Left renal pelvis (tissue), 4 donors: ENCODE results near the gene FNBP1L. TPM values are rescaled to one million over a fixed set of nuclear protein-coding genes. Genes with fewer than 3 reads are reported as not detected.

ENCODE experiments used
- DNase-seq, 4 donors: peaks; one replicate each; pipeline ENCODE4 v3.0.0-alpha.2; 2013; ENCODE audit warnings: low read depth in 4 of 4, low spot score in 3 of 4
- polyA plus RNA-seq, 4 donors: library from polyadenylated mRNA; unstranded; fragments of 120-200 nt; gene quantifications; one replicate each; pipeline ENCODE4 v1.2.1, GENCODE V29; 2013; ENCODE audit not compliant: insufficient read length in 4 of 4

FNBP1L gene
- polyA plus RNA-seq, 4 donors, result 56.6 to 132 (median 118) TPM

DNA sequence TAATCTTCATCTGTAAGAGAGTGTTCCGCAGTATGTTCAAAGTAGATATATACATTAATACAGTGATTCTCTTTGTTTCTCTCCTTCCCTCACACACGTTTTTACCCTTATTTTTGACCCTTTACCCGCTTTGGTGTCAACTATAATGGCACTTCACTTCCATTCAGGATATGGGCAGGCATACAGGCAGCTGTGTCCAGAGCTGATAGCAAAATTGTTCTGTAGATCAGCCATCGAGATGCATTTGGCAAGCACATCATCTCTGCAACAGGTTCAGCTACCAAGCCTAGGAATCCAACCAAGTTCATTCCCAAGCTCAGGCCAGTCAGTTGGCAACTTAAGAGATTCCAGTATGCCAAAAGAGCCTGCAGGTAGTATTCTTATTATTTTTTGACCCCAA is 74.8 kb downstream of the FNBP1L start:
- no peak for DNase-seq

DNA sequence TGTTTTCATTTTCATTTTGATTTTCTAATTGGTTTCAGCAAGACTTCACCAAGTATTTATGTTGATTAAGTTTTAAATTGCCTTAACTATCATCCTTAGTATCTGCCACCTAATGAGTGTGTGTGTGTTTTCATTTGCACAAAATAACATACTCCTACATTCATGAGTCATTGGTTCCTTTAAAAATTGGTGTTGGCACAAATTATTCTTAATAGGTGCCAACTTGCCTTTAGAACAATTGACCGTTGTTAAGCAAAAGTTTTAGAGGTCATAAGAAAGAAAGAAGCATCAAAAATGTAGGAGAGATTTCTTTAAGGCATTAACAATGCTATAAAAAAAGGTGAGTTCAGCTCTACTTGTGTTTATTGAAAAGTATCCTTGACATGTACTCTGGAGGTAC is 77.5 kb downstream of the FNBP1L start:
- no peak for DNase-seq

DNA sequence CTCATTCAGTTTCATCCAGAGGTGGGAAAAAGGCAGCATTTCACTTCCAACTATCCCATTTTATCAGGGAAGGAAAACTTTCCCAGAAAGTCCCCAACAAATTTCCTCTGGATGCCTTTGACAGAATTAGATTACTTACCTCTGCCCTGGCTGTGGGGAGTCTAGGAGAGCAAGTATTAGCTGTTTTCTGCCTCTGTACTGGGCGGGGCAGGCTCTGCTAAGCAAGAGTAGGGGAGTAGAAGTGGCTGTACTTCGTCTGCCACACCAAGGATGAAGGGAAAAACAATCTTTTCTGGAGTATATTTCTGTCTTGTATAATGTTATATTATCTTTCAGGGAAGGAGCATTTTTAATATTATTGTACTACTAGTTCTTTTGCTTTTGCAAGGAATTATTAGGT is 78.5 kb downstream of the FNBP1L start:
- no peak for DNase-seq

DNA sequence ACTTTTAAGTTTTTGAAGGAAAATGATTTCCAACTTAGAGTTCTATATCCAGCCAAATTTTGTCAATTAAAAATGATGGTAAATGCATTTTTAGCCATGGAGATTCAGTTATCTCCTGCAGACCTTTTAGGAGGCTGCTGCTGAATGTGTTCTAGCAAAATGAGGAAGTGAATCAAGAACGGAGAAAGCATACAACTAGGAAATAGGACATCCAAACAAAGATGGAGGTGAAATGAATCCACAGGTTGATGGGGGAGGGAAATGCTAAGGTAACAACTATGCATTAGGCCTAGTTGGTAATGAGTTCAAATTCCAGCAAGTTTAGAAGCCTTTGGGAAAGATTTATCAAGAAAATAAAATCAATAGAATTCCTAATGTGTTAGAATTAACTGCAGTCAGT is 80.5 kb downstream of the FNBP1L start:
- no peak for DNase-seq

DNA sequence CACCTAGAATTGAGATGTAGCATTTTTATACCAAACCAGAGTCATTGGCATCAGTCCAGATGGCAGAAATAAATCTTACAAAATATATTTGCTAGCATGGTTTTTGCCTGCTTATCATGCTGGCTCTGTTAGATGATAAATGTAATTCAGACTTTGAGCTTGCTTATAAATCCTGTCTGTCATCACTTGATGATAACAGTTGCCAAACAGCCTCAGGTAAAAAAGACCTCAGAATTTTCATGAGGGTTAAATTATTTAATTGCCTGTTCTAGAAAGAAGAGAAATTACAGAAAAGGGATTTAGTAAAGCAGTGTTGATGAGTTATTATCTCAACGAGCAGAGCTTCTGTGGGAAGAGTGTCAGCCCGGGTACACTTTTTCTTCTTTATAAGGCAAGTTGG is 83.3 kb downstream of the FNBP1L start:
- no peak for DNase-seq

DNA sequence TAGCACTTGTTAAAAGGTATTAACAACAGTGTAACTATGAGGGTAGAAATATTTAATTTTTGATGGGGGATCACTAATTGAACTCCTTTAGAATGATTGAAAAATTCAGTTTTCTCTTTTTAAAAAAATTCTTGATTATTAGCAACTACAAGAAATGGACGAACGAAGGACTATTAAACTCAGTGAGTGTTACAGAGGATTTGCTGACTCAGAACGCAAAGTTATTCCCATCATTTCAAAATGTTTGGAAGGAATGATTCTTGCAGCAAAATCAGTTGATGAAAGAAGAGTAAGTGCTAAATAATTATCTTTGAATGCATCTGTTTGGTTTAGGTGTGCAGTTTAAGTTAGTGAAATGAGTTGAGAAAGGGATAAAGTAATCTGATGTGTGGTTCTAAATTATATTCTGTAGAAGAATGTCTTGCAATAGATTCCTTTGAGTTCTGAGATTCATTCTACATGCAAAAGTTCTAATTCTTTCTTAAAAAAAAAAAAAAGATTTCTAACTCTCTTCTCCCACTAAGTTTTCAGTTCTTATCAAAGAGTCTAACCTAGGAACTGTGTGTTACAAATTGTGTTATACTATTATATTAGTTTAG is 85.0 kb downstream of the FNBP1L start:
- no peak for DNase-seq

DNA sequence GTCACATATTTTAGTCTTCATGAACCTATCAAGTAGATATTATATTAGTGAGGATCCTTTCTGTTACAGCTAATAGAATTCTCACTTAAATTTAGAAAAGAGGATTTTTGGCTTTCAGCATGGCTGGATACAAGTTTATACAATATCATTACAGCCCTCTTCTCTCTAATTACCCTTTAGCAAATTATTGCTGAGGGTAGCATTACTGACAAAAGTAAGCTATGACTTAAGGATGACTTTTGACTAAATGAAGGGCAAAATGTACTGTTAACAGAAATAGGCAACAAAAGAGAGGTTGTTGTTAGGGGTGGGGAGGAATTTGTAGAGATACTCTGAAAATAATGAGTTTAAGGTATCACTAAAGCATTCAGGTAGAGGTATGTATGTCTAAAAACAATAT is 85.8 kb downstream of the FNBP1L start:
- DNase-seq, result no peak

DNA sequence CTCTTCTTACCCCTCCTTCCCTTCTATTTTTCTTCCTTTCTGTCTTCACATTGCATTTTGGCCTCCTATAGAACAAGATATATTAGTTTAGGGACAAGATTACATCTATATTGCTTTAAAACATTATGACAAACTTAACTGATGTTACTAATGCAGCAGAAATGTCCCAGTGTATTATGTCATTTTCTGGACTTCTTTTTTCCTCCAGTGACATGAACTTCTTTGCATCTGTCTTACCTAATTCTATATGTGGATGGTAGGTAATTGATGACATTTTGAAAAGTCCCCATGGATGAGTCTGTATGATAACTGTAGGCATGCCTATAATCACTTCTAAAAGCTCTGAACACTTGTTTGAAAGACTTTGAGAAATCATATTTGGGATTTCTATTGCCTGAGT is 89.5 kb downstream of the FNBP1L start:
- DNase-seq, result no peak

DNA sequence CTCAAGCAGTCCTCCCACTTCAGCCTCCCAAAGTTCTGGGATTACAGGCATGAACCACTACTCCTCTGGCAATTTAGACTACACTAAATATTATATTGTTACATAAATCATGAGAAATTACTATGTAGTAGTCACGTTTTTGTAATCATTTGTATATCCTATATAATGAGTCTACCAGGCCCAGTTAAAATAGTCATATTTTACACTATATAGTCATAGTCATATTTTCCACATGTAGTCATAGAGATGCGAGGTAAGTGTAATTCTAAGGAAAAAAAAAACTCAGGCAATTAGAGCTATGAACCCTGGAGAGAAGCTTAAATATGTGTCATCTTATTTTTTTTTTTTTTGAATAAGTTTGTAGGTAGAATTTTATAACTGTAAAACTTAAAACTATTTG is 90.0 kb downstream of the FNBP1L start:
- no peak for DNase-seq

DNA sequence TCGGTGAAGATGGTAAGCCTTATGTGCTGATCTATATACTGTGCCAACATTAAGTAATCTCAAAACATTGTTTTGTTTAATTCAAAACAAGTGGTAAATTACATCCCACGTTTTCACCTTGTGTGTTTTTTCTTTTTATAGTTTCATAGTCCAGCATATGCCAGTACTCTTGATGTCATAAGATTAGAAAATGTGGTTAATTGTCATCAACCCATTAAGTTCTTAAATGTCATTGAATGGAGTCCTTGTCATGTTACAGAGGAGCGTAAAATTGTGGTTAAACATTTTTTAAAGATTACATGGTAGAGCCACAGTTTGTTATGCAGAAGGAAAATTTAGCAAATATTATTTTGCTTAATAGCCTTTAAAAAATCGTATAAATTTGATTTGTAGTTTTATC is 93.1 kb downstream of the FNBP1L start:
- no peak for DNase-seq

DNA sequence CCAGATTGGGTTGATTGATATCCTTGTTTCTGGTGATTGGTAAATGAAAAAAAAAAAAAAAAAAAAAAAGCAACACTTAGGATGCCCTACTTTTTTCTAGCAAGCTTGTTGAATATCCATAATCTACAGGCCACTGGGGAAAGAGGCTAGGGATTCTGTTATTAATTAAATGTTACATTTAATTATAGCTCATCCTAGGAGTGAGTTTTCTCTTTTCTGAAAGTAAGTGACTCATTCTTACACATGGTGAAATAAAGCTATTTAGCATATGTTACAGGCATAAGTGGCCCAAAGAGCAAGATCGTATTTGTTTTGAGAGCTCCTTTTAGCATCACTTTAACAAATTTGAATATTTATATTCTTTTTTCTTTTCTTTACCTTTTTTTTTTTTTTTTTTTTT is 94.5 kb downstream of the FNBP1L start:
- DNase-seq, result no peak

DNA sequence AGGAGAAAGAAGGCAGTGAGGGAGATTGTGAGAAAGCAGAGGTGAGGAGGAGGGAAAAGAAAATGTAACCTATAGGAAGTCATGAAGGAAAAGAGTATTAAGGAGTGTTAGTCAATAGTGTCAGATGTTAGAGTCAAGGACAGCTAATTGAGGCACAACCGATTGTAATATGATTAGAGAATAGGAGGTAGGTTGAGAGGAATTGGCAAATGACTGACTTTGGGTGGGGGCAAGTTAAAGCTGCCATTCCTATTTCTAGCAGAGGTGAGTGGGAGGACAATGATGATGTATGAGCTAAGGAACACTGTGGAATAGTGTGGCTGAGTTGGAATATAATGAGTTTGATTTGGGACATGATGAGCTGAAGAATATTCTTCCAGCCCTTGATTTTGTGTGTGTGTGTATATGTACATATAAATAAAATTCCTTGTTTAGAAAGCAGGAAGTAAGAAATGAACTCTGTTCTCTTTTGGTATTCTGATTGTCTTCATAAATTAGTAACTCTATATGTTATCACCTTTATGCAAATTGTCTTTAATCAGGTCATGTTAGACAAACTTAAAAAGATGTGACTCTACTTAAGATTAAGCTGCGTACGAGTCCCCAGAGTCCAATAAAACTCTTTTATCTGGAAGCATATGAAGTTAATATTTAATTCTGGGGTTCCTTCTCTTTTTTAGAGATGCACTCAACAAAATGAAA is 98.4 kb downstream of the FNBP1L start:
- DNase-seq, result no peak

DNA sequence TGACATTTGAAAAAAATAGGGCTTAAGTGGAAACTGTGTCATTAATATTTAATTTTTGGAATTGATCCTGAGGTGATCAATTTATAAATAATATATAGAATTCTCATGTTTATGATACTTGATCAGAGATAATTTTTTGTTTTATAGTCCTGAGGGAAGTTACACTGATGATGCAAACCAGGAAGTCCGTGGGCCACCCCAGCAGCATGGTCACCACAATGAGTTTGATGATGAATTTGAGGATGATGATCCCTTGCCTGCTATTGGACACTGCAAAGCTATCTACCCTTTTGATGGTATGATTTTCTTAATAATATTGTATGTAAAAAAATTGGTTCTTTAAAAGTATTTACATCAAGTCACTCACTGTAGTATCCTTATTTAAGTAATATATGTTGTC is 101.2 kb downstream of the FNBP1L start:
- no peak for DNase-seq

DNA sequence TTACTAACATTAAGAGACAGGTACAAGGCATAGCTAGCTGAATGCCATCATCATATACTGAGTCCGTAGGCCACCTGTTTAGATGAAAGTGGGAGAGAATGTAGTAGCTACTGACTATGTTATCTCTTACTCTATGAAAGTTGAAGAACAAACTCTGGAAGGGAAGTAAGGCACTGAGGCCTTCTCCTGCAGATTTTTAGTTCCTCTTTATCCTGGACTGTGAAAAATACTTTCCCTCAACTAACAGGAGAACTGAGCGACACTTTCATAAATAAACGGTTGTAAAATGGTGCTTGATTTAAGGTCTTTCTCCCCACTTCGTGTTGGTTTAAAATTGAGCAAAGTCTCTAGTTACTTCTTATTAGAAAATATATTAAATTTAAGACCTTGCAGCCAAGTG is 101.9 kb downstream of the FNBP1L start:
- DNase-seq, result no peak

DNA sequence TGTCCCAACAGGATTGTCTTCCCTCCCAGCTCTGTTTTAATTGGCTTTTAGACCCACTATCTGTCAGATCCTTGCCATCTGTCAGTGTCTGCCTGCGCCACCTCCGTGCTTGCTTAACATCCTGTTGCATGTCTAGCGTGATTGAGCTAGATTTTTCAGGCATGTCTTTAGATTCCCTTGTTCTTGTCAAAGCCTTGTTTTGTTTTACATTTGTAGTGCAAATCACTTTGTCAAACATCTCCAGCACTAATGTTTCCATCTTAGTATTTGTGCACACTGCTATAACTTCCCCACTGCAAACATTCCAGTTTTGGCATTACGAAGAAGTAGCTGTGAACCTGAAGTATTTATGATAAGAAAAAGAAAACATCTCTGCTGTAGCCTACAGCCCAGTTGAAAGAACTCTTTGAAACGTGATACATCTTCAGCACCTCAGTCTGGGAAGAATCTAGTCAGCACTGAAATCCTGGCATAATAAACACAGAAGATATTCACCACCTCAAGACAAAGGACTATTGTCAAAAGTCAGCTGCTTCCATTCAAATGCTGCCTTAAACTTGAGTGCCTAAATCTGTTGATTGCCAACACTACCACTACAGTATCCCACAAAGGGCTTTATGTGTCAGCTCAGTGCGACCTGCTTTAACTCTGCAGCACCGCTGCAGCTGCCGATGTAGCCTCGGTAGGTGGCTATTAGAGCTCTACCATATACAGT is 105.0 kb downstream of the FNBP1L start:
- no peak for DNase-seq

DNA sequence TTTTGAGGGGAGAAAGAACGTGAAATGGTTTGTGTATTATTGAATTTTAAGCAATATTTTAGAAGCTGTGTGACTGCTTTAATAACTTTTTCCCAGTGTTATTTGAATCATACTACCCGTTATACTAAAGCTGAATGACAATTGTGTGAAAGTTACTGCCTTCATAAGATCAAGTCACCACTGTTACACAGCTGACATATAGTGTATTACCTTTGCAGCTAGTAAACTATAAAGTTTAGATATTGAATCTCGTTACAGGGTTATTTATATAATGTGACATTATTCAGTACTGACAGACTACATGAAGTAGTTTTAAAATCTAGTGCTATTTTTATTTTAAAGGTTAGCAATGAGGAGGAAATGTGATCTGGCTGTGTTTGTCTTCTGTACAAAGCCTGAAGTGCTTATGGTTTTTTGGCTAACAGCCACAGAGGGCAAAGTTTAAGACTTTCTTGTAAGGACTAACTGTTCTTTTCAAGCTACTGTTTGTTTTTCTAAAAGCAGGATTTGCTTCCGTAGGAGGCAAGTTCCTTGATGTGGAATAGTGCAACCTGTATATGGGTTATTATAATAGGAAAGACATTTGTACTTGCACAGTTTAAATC is 106.1 kb downstream of the FNBP1L start:
- peak in 3 of 4 donors; percentile 29 to 42 (median 39) for DNase-seq

DNA sequence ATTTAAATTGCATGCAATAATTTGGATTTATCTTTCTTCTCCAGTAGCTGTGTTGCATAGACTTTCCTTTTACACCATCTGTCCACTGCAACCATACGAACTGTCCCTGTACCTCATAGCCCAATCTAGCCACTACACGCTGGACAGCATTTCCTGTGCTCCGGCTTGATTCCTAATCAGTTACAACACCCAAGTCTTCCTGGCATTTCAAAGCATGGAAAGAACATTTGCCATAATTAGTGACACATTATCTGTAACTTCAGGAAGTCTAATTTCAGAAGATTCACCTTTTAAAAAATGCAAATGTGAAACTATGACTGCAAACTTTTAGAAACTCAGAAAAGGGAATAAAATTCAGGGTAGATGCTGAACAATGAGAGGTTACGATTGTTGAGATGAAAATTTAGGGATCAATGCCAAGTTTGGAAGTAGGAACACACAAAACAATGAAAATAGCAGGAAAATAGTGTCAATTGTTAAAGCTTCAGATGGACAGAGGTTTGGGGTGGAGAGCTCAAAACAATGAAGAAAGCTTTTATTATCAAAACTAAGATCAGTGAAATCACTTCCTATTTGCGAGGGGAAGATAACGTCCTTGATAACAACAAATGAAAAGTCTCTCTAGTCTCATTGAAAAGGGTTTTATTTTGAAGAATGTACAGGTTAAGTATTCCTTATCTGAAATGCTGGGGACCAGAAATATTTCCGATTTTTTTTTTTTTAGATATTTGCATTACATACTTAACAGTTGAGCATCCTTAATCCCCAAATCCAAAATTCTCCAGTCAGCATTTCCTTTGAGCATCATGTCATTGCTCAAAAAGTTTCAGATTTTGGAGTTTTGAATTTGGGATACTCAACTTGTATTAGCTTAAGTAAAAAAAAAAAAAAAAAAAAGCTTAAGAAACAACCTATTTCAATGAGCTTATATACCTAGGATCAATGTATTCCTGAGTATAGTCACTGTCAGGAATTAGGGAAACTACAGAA is 107.3 kb downstream of the FNBP1L start:
- DNase-seq, result no peak

DNA sequence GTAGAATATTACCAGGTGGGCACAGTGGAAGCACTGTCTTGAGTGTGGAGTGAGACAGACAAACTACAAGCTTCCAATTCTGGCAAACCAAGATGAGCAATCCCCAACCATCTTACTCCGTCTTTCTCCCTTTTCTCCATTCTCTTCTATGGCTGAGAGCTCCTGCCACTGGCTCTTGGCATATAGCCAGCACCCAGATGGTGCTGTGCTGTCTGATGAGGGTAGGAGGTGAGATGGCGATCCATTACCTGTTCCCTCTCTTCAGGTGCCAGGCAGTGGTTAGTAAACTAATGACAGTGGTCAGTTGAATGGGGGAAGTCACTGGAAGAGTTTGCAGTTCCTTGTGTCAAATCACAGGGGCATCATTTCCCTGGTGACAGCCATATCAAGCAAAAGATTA is 108.4 kb downstream of the FNBP1L start:
- DNase-seq, result no peak

DNA sequence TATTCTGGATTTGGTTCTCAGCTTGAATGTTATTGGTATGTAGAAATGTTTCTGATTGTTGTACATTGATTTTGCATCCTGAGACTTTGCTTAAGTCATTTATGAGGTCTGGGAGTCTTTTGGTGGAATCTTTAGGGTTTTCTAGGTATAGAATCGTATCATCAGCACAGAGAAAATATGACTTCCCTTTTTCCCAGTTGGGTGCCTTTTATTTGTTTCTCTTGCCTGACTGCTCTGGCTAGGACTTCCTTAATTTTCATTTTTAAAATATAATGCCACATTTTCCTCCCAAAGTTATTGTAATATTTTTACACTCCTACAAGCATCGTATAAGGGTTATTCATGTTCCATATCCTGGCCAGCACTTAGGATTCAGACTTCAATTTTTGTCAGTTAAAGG is 111.1 kb downstream of the FNBP1L start:
- no peak for DNase-seq

DNA sequence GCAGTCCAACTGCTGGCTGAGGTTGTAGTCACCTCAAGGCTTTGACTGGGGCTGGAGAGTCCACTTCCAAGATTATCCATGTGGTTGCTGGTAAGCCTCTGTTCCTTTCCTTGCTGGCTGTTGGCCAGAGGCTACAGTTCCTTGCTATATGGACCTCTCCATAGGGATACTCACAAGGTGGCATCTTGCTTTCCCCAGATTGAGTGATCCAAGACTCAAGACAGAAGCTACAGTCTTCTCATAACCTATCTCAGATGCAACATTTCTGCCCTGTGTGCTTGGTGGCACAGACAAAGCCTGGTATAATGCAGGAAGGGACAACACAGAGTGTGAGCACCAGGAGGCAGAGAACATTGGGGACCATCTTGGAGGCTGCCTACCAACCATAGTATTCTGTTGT is 111.8 kb downstream of the FNBP1L start:
- DNase-seq, result no peak
